Activated T-cell treated with anti-CD3 and anti-CD28 coated beads for 1 hour (primary cell): Measurements from ENCODE around the gene EPHB2.
"Not testable (repeated sequence)": the region's sequence is repeated elsewhere in the genome, so short reads cannot be mapped to it uniquely, and the experiment has no call there.

ENCODE experiments used
- DNase-seq: peaks from one replicate; pipeline ENCODE4 v3.0.0-alpha.2; 2020; ENCODE audit warnings: low read depth

The EPHB2 gene

DNA sequence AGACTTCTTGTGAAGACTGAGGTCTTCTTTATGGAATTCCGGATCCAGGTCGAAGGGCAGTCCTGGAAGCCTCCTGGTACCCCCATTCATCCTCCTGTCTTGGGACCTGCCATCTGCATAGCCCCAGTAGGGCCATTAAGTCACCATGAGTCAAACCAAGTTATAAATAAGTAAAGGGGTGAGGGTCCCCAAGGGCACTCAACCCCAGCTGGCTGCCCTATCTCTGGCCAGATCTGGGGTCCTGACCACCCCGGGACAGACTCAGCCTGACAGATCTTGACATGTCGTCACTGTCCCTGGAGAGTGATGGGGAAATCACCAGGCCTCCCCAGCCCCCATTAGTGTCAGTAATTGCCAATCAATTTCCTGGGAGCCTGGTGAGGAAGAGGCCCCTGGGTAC lies 108.7 kb downstream of the EPHB2 start:
- DNase-seq = no peak

DNA sequence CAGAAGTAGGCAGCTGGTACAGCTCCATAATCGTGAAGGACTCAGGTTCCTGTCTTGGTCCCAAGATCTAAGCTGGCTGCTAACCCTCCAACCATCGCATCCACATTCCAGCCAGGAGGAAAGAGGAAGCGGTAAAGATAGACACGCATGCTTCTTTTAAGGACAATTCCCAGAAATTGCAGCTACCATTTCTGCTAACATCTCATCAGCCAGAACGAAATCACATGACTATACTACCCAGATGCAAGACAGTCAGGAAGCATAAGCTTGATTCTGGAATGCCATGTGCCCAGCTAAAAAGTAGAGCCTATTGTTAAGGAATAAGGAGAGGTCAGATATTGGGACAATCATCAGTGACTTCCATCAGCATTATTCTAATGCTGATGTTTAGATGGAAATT lies 110.4 kb downstream of the EPHB2 start:
- no peak for DNase-seq

DNA sequence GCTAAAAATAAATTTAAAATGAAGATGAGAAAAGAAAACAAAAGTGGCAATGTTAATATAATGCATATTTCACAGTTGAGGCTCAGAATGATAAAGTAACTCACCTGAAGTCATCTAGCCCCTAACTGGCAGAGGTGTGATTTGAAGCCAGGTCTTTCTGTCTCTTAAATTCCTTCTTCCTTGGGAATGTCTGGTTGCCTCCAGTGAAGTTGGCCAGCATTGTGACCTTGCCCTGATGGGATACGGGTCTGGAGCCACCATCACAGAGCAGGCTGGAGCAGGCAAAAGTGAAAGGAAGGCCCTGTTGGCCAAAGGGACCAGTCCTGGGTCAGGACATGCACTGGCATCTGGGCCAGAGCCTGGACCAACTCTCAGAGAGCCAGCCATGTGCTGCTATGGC lies 111.7 kb downstream of the EPHB2 start:
- DNase-seq = no peak

DNA sequence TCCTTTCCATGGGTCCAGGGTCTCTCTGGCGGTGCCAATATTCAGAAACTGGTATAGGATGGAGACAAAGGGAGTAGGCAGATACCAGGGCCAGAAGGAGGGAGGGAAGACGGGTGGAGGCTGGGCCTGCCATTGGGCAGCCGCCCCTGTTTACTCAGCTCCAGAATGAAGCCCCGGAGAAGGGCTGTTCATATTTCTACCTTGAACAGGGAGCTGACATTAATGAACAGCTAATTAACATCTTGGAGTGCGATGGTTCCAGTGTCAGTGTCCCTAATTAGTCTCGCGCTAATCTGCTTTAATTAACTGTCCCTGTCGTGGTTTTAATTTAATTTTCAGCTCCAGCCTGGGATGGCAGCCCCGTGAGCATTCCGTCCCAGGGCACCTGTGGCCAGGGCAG lies 113.8 kb downstream of the EPHB2 start:
- no peak for DNase-seq

DNA sequence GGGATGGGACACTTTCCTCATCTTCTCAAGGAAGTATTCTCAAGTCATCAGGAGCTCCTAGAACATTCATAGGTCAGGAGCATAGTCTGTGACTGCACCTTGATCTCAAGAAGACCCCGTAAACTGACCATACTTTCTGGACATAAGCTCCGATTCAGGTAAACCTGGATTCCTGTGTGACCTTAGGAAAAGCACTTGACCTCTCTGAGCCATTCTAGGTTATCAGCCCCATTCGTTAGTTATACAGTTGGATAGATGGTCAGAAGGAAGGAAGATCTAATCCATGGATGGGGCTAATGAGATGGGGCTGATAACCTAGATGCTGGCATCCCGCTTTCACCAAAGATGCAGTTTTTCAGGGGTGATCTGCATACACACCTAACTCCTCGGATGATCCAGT lies 114.3 kb downstream of the EPHB2 start:
- DNase-seq = no peak

DNA sequence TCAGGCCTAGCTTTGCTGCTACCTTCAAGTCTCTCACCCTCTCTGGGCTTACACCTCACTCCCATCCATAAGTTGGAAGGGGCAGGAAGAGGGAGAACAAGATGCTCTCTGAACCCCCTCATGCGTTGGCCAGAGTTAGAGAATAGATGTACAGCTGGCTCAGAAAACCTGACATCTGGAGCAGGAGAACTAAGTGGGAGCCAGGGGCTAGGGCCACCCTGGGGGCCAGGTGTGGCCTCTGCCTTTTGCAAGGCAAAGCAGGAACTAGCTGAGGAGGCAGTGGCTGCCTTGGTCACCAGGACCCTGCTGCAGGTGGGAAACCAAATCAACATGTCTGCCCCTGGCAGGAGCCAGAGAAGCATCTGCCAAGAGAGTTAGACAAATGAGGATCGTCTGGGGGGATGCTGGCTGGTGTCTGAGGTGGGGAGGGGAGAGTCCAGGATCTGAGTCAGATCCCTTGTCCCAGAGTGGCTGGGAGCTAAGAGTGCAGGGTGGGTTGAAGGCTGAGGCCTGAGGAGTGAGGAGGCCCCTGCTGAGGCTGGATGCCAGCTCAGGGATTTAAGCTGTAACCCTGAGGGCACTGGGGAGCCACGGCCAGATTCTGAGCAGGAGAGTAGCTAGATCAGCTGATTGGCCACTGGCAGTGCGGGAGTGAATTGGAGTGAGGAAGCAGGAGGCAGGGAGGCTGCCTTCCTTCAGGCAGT lies 115.0 kb downstream of the EPHB2 start:
- no peak for DNase-seq

DNA sequence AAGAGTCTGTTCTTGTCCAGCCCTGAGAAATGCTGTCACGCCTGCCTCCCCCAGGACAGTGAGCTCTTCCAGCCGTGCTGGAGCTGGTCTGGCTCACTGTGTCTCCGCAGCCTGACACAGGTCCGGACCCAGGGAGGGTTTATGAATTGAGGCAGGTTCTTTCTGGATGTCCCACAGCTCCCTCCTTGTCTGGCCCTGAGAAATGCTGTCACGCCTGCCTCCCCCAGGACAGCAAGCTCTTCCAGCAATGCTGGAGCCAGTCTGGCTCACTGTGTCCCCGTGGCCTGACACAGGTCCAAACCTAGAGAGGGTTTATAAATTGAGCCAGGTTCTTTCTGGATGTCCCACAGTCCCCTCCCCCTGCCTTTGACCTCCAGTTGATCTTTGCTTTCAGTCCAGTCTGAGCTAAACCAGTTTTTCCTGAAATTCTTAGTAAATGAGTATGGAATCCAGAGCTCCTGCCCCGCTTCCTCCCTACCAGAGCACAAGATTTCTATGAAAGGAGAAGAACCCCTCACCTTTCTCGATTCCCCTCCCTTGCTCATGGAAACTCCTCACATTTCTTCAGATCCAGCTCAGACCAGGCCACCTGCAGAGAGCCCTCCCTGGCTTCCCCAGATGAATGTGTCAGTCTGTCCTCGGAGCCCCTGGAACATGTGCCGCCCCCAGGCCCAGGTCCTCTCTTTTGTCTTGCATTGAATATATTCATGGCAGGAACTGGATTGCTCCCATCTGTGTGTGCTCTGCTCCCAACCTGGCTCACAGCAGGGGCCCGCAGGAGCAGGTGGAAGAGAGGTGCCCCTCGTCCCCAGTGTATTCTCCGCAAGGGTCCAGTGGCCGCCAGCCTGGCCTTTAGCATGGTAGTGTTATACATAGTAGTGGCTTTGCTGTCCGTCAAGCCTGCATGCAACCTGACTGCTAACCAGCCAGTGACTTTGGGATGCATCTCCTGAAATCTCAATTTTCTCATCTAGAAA lies 116.3 kb downstream of the EPHB2 start:
- DNase-seq = no peak

DNA sequence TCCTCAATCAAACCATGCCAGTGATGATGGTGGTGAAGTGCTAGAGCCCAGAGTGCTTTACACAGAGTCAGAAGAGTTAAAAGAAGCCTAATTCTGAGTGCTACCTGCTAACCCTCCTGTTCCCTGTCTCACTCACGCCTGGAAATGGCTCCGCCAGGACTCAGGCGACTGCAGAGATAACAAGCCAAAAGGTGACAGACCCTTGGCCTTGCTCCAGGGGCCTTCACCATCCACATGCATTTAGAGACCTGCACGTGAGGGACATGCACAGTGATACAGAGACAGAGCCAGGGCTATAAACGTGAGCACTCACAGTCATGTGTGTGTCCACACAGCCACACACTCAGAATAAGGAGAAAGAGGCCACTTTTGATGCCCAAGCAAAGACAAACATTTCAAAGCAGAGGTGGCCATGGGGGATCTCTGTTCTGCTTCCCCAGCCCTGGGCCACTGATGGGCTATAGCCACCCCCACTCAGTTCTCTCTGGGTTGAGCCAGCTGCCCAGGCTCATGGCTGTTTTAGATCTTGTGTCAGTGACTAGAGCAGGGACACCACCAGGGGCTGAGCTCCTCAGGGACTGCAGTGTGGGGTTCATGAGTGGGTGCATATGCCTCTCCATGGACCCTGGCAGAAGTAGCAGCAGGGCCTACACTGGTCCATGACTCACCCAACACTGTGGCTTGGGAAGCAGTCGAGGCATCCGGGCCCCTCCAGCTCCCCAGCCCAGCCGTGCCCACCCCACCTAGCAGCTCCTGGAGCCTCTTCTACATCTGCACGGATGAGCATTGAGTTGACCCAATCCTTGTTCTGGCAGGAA lies 117.2 kb downstream of the EPHB2 start:
- no peak for DNase-seq

DNA sequence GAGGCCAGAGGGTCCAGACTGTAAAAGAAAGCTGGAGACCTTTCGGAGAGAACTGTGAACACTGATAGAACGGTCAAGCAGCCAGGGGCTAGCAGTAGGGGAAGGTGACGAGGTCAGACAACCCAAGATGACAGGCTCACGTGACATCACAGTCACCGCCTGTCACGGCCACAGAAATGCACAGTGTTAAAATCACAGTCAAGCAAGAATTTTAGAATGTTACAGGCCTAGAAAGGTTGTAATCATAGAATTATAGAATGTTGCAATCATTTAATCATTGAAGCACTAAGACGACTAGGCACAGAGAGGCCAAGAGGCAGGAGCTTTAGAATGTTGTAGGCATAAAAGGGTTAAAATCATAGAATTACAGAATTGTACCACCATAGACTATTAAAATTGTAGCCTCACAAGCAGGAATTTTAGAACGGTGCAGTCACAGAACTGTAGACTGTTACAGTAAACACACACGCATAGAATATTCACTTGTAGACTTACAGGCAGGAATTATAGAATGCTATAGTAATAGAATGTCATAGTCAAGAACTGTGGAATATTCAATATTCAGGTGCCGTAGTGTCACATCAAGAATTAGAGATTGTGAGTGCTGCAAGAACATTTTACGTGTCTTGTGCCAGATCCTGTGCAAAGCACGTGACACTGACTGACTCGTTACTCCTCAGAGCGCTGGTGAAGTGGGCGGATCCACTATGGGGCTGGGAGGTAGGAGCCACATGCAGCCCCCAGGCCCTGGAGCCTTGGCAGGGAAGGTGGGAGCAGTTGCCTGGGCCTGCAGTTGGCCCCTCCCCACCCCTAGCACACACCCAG lies 118.1 kb downstream of the EPHB2 start:
- DNase-seq = no peak

DNA sequence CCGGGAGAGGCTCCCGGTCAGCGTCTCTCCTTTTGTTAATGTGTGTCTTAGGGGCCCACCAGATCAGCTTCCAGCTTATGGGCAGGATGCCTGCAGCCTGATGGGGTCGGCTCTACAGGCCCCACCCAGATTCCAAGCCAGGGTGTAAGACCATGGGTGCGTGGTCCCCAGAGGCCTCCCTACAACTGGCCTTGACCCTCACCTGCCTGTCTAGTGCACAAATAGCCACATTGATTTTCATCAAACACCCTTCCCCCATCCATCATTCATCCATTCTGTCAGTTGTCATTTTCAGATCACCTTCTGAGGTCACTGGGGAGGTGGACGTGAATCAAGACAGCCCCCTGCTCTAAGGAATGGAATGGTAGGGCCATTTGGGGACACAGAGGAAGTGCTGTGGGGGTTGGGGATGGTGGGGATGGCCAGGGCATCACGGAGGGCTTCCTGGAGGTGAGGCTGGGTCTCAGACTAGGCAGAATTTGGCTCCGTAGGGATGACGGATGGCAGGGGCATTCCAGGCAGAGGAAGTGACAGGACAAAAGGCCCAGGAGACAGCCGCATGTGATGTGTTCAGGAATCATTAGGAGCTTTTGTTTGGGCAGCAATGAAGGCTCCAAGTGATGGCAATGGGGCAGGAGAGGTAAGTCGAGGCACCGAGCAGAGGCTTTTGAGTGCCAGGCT lies 118.8 kb downstream of the EPHB2 start:
- DNase-seq = no peak

DNA sequence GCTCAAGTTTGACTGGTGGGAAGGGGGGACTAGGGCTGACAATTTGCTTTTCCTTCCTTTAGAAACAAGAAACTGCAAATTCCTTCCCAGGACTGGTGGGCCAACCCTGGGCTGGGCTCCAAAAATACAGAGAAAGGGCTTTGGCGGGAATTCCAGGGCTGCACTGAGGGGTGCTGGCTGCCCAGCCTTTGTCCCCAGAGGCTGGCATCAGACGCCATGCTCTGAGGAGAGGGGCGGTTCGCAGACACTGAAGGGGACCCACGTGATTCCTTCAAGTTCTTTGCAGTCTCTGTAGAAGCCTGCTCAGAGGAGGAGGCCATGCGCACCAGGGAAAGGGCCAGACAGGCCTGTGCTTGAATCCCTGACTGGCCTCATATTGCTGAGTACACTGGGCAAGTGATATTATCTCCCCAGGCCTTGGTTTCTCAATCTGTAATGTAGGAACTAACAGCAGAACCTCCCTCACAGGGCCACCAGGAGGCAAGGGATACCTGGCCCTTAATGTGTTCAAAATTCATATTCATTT lies 119.5 kb downstream of the EPHB2 start:
- DNase-seq = no peak

DNA sequence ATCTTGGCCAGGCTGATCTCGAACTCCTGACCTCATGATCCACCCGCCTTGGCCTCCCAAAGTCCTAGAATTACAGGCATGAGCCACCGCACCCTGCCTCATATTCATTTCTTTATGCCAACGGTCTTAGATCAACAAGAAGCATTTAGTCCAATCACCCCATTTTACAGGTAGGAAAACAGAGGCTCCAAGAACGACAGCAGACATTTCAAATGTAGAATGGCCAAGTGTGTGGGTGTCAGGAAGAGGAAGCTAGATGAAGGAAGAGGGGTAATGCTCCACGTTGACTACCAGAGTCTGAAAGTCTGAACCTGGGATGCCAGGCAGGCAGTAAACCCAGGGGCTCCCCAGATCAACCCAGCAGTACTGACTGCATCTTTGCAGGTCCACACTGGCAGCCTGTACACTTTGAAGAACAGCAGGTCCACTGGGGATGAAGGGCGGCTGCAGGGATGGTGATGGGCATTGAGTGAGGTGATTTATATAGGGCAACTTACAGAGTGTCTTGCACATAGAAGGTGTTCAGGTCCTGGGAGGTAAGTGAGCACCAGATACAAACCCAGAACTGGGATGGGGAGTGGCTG lies 120.2 kb downstream of the EPHB2 start:
- DNase-seq = no peak

DNA sequence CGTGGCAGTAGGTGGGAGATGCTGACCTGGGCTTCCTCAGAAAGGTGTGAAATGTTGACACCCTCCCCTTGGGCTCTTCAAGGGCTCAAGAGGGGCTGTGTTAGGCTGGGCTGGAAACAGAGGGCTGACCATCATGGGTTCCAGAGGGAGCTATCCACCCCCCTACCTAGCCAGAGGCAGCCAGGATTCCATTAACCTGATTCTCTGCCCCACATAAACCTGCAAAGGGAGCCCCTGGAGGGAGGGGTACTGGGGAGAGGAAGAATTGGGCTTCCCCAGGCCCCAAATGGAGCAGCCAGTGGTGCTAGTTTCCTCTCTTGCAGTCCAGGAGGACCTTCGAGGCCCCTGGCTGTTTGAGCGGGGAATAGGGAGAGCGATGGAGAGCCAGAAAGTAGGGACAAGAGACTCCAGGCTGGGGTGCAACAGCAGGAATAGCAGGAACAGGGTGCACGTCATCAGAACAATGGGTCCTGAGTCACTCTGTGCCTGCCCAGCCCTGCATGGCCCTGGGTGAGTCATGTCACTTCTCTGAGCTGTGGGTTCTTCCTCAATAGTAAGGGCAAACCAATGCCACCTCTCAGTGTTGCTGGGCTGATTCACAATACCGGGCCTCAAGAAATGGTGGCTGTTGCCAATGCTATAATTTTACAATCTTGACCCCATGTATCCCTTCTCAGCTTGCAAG lies 121.2 kb downstream of the EPHB2 start:
- DNase-seq = no peak

DNA sequence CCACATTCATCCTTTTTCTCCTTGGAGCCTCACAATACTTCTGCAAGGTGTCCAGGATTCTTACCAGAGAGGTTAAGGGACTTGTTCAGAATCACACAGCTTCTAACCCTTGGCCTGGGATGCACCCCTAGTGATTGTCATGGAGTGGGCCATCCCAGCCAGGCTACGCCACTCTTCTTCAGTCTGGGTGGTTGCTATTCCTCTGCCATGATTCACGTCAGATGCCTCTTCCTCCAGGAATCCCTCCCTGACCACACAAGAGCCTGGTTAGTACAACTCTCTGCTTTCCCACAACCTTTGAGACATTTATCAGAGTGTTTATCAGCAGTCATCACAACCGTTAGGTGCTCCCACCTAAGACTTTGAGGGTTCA lies 121.8 kb downstream of the EPHB2 start:
- no peak for DNase-seq

DNA sequence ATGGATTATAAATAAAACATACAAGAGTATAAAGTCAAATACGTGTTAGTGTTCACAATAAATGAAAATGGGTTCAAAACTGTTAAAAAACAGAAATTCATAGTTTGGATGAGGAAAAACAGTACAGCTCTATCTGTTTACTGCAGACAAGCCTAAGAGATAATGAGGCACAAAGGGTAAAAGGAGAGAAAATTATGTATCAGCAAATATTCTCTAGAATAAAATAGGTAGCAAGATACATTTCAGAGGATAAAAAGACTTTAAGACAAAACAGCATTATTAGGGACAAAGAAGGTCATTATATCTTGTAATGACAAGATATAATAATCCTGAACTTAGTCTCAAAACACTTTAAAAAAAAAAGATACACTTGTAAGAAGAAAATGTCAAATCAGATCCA lies 123.1 kb downstream of the EPHB2 start:
- DNase-seq = no peak

DNA sequence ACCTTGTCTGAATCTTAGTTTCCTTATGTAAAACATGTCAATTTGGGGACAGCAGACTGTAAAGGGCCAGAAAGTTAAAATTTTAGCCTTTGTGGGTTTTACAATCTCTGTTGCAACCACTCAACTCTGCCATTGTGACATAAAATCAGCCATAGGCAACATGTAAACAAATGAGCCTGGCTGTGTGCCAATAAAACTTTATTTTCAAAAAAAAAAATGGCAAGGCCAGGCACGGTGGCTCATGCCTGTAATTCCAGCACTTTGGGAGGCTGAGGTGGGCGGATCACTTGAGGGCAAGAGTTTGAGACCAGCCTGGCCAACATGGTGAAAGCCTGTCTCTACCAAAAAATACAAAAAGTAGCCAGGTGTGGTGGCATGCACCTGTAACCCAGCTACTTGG lies 123.8 kb downstream of the EPHB2 start:
- DNase-seq = not testable (repeated sequence)

DNA sequence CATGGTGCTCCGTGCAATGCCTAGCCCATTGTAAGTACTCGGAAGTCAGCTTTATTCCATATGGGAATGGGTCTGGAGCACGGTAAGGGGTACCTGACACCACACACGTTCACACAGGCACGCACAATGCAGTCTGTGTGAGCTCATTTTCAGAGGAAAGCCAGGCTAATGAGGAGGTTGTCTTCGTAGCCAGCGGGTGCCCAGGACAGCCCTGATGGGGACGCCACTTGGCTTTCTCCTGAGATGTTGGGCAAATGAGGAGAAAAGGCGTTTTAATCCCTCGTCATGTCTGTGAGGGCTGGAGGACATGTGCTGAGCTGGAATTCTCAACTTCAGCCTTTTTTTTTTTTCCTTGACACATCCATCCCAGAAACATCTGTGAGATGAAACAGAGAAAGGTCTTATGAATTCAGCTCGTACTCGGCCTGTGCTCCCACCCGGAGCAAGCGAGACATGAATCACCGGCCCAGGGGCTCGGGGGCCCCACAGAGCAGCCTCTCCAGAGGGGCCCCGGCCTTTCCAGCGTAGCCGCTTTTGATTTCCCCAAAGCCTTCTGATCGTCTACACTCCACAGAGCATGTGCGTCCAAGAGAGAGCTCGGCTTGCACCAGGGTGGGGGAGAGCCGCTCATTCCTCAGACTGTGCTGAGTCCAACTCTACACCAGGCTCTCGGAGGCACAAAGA lies 125.1 kb downstream of the EPHB2 start:
- no peak for DNase-seq

DNA sequence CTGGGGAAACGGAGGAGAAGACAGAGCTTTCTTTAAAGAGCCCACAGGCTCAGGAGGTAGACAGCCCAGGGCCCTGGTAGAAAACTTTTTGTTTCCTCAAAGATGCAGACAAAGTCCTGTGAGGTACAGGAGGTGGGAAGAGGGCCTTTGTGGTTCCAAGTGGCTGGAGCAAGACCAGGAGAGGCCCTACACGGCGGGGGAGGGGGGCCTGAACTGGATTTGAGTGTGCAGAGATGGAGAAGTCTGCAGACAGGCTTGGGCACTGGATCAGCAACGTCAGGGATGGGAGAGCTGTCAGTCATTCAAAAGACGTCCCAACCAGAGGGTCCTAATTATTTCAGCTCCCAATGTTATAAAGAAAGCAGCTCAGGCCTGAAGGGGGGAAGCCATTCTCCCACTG lies 126.2 kb downstream of the EPHB2 start:
- DNase-seq = no peak

DNA sequence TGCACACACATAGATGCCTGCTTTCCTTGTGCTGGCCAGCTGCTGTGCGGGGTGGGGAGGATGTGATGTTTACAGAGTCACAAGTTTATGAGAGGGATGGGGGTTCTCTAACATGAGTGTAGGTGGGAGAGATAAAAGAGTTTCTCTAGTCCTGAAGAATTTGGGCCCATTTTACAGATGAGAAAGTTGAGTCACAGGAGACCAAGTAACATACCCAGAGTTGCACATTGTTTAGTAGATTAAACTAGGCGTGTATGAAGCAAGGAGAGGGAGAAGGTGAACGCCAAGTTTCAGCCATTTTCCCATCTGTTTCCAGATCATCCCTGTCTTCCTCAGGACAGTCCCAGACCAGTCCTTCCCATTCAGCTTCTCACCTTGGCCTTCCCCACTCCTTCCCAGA lies 126.7 kb downstream of the EPHB2 start:
- no peak for DNase-seq
